AG04450 (cell line): ENCODE measurements around the gene PRKG1. TPM values are rescaled to one million over a fixed set of nuclear protein-coding genes. Genes with fewer than 3 reads are reported as not detected.
"Not testable (repeated sequence)": the region's sequence is repeated elsewhere in the genome, so short reads cannot be mapped to it uniquely, and the experiment has no call there.

Source experiments
- CTCF ChIA-PET: fragments of 300-600, 350-600 bp; formaldehyde crosslinking; extraction: SDS; loops from one replicate; lab custom pipeline; 2022; ENCODE audit warnings: antibody characterized with exemption, inconsistent platforms; lab: Charles Lee
- POLR2A ChIA-PET: fragments of 350-600 bp; formaldehyde crosslinking; extraction: SDS; loops from one replicate; lab custom pipeline; 2021; ENCODE audit warnings: antibody characterized with exemption, inconsistent platforms; lab: Yijun Ruan, JAX
- DNase-seq: peaks from one replicate; pipeline ENCODE4 v3.0.0-alpha.2; 2011; ENCODE audit warnings: low read depth, low spot score
- H3K27ac ChIP-seq: one replicate; pipeline ENCODE4 v1.5.1; 2012; ENCODE audit warnings: low read depth, low read length, control low read depth
- H3K27me3 ChIP-seq: one replicate; pipeline ENCODE4 v1.6.0; 2012; ENCODE audit warnings: low read length; ENCODE audit not compliant: control insufficient read depth, insufficient read depth
- H3K4me3 ChIP-seq: 2 replicates; pipeline ENCODE4 v1.5.1; 2011; ENCODE audit warnings: mild to moderate bottlenecking, low read depth, low read length, control low read depth
- H3K9me3 ChIP-seq: 2 replicates; pipeline ENCODE4 v1.5.1; 2012; ENCODE audit warnings: low read length; ENCODE audit not compliant: control insufficient read depth, insufficient read depth
- polyA plus RNA-seq: library from polyadenylated mRNA; depleted of rRNA; stranded (reverse); fragments of >200 nt; gene quantifications from 2 replicates; pipeline ENCODE4 v1.2.3, GENCODE V29; 2011
- TF ChIP-seq, protein P1 (sequence below): IDR thresholded peaks from 2 replicates; pipeline ENCODE4 v1.5.1; 2011; ENCODE audit warnings: low read depth, low read length, control low read depth, inconsistent platforms

The PRKG1 gene
- polyA plus RNA-seq, 1 experiment = 19.0 TPM

DNA sequence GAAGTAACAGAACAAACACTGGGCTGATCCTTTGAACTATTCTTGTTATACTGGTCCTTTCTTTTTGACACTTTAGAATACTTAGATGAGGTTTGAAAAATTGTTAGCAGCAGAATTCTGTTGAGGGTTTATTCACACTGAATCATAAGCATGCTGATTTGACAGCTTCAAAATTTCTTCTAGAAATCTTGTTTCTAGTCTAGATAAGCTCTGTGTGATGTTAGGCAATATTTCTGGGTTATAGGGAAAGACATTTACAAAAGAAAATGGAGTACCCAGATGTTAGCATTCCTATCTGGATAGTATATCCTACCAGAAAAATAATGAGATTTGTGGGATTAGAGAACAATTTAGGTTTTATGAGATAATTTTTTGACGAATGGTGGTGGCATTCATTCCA, 613.0 kb downstream of the PRKG1 start:
- Histone ChIP-seq H3K9me3 (no peaks in the 10 kb centered on the region), H3K27ac (no peak overlapping the region), H3K4me3 (no peak overlapping the region), H3K27me3 (no peaks in the 10 kb centered on the region)
- ChIA-PET CTCF (no interaction called here), POLR2A (no interaction called here)
- TF ChIP-seq, protein P1, sequence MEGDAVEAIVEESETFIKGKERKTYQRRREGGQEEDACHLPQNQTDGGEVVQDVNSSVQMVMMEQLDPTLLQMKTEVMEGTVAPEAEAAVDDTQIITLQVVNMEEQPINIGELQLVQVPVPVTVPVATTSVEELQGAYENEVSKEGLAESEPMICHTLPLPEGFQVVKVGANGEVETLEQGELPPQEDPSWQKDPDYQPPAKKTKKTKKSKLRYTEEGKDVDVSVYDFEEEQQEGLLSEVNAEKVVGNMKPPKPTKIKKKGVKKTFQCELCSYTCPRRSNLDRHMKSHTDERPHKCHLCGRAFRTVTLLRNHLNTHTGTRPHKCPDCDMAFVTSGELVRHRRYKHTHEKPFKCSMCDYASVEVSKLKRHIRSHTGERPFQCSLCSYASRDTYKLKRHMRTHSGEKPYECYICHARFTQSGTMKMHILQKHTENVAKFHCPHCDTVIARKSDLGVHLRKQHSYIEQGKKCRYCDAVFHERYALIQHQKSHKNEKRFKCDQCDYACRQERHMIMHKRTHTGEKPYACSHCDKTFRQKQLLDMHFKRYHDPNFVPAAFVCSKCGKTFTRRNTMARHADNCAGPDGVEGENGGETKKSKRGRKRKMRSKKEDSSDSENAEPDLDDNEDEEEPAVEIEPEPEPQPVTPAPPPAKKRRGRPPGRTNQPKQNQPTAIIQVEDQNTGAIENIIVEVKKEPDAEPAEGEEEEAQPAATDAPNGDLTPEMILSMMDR = no peak
- no peak for DNase-seq

DNA sequence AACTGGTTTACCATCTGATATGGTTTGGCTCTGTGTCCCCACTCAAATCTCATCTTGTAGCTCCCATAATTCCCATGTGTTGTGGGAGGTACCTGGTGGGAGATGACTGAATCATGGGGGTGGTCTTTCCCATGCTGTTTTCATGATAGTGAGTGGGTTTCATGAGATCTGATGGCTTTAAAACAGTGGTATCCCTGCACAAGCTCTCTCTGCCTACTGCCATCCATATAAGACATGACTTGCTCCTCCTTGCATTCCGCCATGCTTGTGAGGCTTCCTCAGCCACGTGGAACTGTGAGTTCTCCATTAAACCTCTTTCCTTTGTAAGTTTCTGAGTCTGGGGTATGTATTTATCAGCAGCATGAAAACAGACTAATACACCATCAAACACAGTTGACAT, 614.5 kb downstream of the PRKG1 start:
- H3K4me3 ChIP-seq, POLR2A ChIA-PET, H3K27me3 ChIP-seq, H3K9me3 ChIP-seq, DNase-seq, H3K27ac ChIP-seq, CTCF ChIA-PET: not testable (repeated sequence)

DNA sequence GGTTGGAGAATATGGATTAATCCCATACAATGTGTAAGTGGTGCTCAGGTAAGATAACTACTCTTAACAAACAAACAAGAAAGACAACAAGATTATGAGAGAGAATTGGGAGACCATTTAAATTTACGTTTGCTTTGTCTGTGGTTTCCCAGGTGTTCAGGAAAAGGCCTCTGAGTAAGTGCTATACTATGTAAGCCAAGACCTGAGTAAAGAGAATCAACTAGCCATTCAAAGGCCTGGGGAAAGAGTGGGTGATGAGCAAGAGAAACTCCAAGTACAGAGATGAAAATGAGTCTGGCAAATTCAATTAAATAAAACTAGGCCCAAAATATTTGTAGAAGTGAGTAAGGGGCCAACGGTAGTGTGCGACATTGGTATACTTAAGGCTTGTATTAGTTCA, 615.2 kb downstream of the PRKG1 start:
- Histone ChIP-seq H3K27ac (no peak overlapping the region), H3K27me3 (no peaks in the 10 kb centered on the region), H3K4me3 (no peak overlapping the region), H3K9me3 (no peaks in the 10 kb centered on the region)
- ChIA-PET POLR2A (no interaction called here), CTCF (no interaction called here)
- TF ChIP-seq, protein P1 = no peak
- DNase-seq = no peak

DNA sequence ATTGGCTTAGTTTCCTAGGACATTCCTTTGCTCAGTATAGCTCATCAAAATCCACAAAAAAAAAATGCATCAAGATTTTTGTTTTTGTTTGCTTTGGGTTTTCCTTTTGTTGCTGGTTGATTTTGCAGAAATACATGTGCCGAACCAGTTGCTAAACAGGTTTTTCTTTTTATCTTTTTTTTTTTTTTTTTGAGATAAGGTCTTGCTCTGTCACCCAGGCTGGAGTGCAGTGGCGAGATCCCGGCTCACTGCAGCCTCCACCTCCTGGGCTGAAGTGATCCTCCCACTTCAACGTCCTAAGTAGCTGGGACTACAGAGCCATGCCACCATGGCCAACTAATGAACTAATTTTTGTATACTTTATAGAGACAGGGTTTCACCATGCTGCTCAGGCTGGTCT, 616.8 kb downstream of the PRKG1 start:
- TF ChIP-seq, protein P1 = no peak
- no peak for DNase-seq
- POLR2A ChIA-PET = no interaction called here
- H3K27ac ChIP-seq = no peak overlapping the region
- H3K27me3 ChIP-seq = no peaks in the 10 kb centered on the region
- CTCF ChIA-PET = interaction anchor here (0.6 to 0.7 kb wide), 3 partner anchors 62 to 921 kb away, joined by 3 to 6 read pairs (median 3); no protein-coding TSS in a partner anchor
- no peaks in the 10 kb centered on the region for H3K9me3 ChIP-seq
- H3K4me3 ChIP-seq = no peak overlapping the region

DNA sequence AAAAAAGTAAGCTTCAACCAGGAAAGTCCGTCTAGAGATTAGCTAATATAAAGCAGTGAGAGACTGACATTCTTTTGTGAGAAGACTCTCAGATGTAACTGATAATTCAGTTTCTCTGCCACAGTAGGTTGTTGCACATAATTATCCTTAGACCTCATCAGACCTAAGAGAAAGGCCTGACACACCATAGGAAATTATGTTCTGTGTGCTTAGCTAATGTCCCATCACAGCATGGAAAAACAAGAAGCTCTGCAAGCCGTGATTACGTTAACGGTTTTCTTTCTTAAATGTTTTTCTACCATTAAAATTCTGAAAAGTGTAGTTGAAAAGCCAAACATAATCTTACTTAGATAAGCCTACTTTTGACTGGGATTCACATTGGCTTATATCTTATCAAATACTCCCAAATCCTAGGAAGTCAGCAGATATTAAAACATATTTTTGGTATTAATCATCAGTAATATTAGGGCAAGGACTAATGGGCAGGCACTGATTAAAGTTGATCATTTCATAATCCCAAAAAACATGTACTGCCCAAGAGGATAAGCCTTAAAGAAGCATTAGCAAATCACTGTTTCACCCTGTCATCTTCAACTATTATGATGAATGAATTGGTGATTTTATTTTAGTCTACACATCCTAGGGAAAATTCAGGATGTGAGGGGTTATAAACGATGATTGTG, 619.9 kb downstream of the PRKG1 start:
- TF ChIP-seq, protein P1 = no peak
- no peak for DNase-seq
- Histone ChIP-seq H3K27ac (no peak overlapping the region), H3K9me3 (no peaks in the 10 kb centered on the region), H3K27me3 (no peaks in the 10 kb centered on the region), H3K4me3 (no peak overlapping the region)
- CTCF ChIA-PET = no interaction called here
- POLR2A ChIA-PET = no interaction called here
